Measurements from ENCODE around the gene RIC8A.
A peak's percentile ranks its signal among the peaks of the same experiment; 100 is the strongest.
"Not testable (repeated sequence)": the region's sequence is repeated elsewhere in the genome, so short reads cannot be mapped to it uniquely, and the experiment has no call there.

RIC8A gene

GRCh38 chr11:207208-207862 lies at the start of gene RIC8A, which contains the start of gene BET1L:
TSS of gene RIC8A (plus strand) at chr11:207708. CDS start at chr11:208855, 1,147 bp downstream.
TSS of gene BET1L (minus strand) at chr11:207399. CDS start at chr11:207321, 78 bp downstream.
- DNase-seq (ENCODE audit: low spot score) = peak; percentile 99

- not testable (repeated sequence) for DNase-seq (ENCODE audit: low spot score)
Observed at GRCh38 chr11:180242-180641, 27.3 kb upstream of the RIC8A start.

- DNase-seq (ENCODE audit: low spot score) = not testable (repeated sequence)
Observed at GRCh38 chr11:189200-189783, 18.2 kb upstream of the RIC8A start.

GRCh38 chr11:189843-190311 lies 17.6 kb upstream of the RIC8A start:
- DNase-seq (ENCODE audit: low spot score) = not testable (repeated sequence)

- not testable (repeated sequence) for DNase-seq (ENCODE audit: low spot score)
Observed at GRCh38 chr11:190546-190945, 17.0 kb upstream of the RIC8A start.

- not testable (repeated sequence) for DNase-seq (ENCODE audit: low spot score)
Observed at GRCh38 chr11:191490-192478, 15.7 kb upstream of the RIC8A start.

GRCh38 chr11:192674-193128 lies 14.8 kb upstream of the RIC8A start, which contains the start of gene SCGB1C1:
TSS of gene SCGB1C1 (plus strand) at chr11:193078. CDS start at chr11:193100, 22 bp downstream.
- not testable (repeated sequence) for DNase-seq (ENCODE audit: low spot score)

GRCh38 chr11:193481-193880 lies 14.0 kb upstream of the RIC8A start:
- DNase-seq (ENCODE audit: low spot score) = not testable (repeated sequence)

- DNase-seq (ENCODE audit: low spot score) = no peak
Observed at GRCh38 chr11:196786-197731, 10.4 kb upstream of the RIC8A start.

GRCh38 chr11:197741-198235 lies 9.7 kb upstream of the RIC8A start:
- no peak for DNase-seq (ENCODE audit: low spot score)

GRCh38 chr11:198236-198806 lies 9.2 kb upstream of the RIC8A start:
- DNase-seq (ENCODE audit: low spot score) = no peak

- DNase-seq (ENCODE audit: low spot score) = no peak
Observed at GRCh38 chr11:199004-199581, 8.4 kb upstream of the RIC8A start.

GRCh38 chr11:199782-200181 lies 7.7 kb upstream of the RIC8A start:
- no peak for DNase-seq (ENCODE audit: low spot score)

- no peak for DNase-seq (ENCODE audit: low spot score)
Observed at GRCh38 chr11:200224-201003, 7.1 kb upstream of the RIC8A start.

- no peak for DNase-seq (ENCODE audit: low spot score)
Observed at GRCh38 chr11:201966-202365, 5.5 kb upstream of the RIC8A start.

- DNase-seq (ENCODE audit: low spot score) = no peak
Observed at GRCh38 chr11:202490-202889, 5.0 kb upstream of the RIC8A start.

- DNase-seq (ENCODE audit: low spot score) = no peak
Observed at GRCh38 chr11:203056-203944, 4.2 kb upstream of the RIC8A start.

- DNase-seq (ENCODE audit: low spot score) = no peak
Observed at GRCh38 chr11:203945-204586, 3.4 kb upstream of the RIC8A start.
